GM23338 (cell line): ENCODE results near the gene IQGAP1.

Experiments used
- EZH2 ChIP-seq: fragments of 200-600 bp; sonication (generic); IDR thresholded peaks from one replicate; pipeline ENCODE4 v1.8.0; 2017; ENCODE audit warnings: antibody characterized with exemption, mild to moderate bottlenecking, low read depth; ENCODE audit not compliant: unreplicated experiment
- EZH2phosphoT487 ChIP-seq: fragments of 200-600 bp; sonication (generic); IDR thresholded peaks from one replicate; pipeline ENCODE4 v1.8.1; 2018; ENCODE audit warnings: antibody characterized with exemption; ENCODE audit not compliant: unreplicated experiment

- no peak for TF ChIP-seq EZH2
- no peak for TF ChIP-seq EZH2phosphoT487
Observed at GRCh38 chr15:90470453-90470852, 82.4 kb downstream of the IQGAP1 start.
